Measurements from ENCODE around the gene TMEM163.

Gene TMEM163

GRCh38 chr2:134692499-134692898 lies 26.3 kb downstream of the TMEM163 start:
- H3K36me3 Mint-ChIP-seq (ENCODE audit: low read depth): no peaks in the 10 kb centered on the region
- no peak overlapping the region for H3K27ac Mint-ChIP-seq
- H3K4me3 Mint-ChIP-seq: no peak overlapping the region
- peaks cover 4% of the 10 kb centered on the region for H3K27me3 Mint-ChIP-seq
- H3K4me1 Mint-ChIP-seq (ENCODE audit: low read depth): no peaks in the 10 kb centered on the region
- no peak for DNase-seq
- H3K9me3 Mint-ChIP-seq: no peaks in the 10 kb centered on the region

- DNase-seq: no peak
- no peak overlapping the region for H3K27ac Mint-ChIP-seq
- no peaks in the 10 kb centered on the region for H3K36me3 Mint-ChIP-seq (ENCODE audit: low read depth)
- H3K4me1 Mint-ChIP-seq (ENCODE audit: low read depth): peaks cover 3% of the 10 kb centered on the region
- H3K9me3 Mint-ChIP-seq: no peaks in the 10 kb centered on the region
- peaks cover 4% of the 10 kb centered on the region for H3K27me3 Mint-ChIP-seq
- no peak overlapping the region for H3K4me3 Mint-ChIP-seq
Observed at GRCh38 chr2:134690629-134691215, 28.1 kb downstream of the TMEM163 start.

GRCh38 chr2:134689315-134689714 lies 29.5 kb downstream of the TMEM163 start:
- Mint-ChIP-seq H3K36me3 (ENCODE audit: low read depth) (no peaks in the 10 kb centered on the region), H3K9me3 (no peaks in the 10 kb centered on the region), H3K27ac (no peak overlapping the region), H3K4me3 (no peak overlapping the region), H3K4me1 (ENCODE audit: low read depth) (peaks cover 3% of the 10 kb centered on the region), H3K27me3 (peaks cover 4% of the 10 kb centered on the region)
- no peak for DNase-seq

GRCh38 chr2:134685967-134686366 lies 32.8 kb downstream of the TMEM163 start:
- Mint-ChIP-seq H3K9me3 (no peaks in the 10 kb centered on the region), H3K27me3 (peaks cover 10% of the 10 kb centered on the region), H3K4me1 (ENCODE audit: low read depth) (peaks cover 27% of the 10 kb centered on the region), H3K27ac (no peak overlapping the region), H3K4me3 (no peak overlapping the region), H3K36me3 (ENCODE audit: low read depth) (no peaks in the 10 kb centered on the region)
- no peak for DNase-seq

GRCh38 chr2:134683561-134684112 lies 35.2 kb downstream of the TMEM163 start:
- Mint-ChIP-seq H3K27me3 (peaks cover 13% of the 10 kb centered on the region), H3K9me3 (no peaks in the 10 kb centered on the region), H3K36me3 (ENCODE audit: low read depth) (no peaks in the 10 kb centered on the region), H3K4me1 (ENCODE audit: low read depth) (peaks cover 47% of the 10 kb centered on the region), H3K27ac (peak overlapping the region; percentile 12), H3K4me3 (no peak overlapping the region)
- DNase-seq: no peak

GRCh38 chr2:134682726-134683125 lies 36.1 kb downstream of the TMEM163 start:
- Mint-ChIP-seq H3K27ac (no peak overlapping the region), H3K36me3 (ENCODE audit: low read depth) (no peaks in the 10 kb centered on the region), H3K4me3 (no peak overlapping the region), H3K4me1 (ENCODE audit: low read depth) (peaks cover 54% of the 10 kb centered on the region), H3K9me3 (no peaks in the 10 kb centered on the region), H3K27me3 (peaks cover 13% of the 10 kb centered on the region)
- DNase-seq: no peak

- Mint-ChIP-seq H3K36me3 (ENCODE audit: low read depth) (no peaks in the 10 kb centered on the region), H3K4me3 (no peak overlapping the region), H3K27ac (no peak overlapping the region), H3K9me3 (no peaks in the 10 kb centered on the region), H3K27me3 (peaks cover 13% of the 10 kb centered on the region), H3K4me1 (ENCODE audit: low read depth) (peaks cover 64% of the 10 kb centered on the region)
- no peak for DNase-seq
Observed at GRCh38 chr2:134681201-134681600, 37.6 kb downstream of the TMEM163 start.

- Mint-ChIP-seq H3K27ac (no peak overlapping the region), H3K27me3 (peaks cover 13% of the 10 kb centered on the region), H3K9me3 (no peaks in the 10 kb centered on the region)
Observed at GRCh38 chr2:134679745-134680144, 39.1 kb downstream of the TMEM163 start.

GRCh38 chr2:134679294-134679693 lies 39.5 kb downstream of the TMEM163 start:
- no peak for DNase-seq
- Mint-ChIP-seq H3K27me3 (peaks cover 13% of the 10 kb centered on the region), H3K9me3 (no peaks in the 10 kb centered on the region), H3K4me1 (ENCODE audit: low read depth) (peaks cover 64% of the 10 kb centered on the region), H3K36me3 (ENCODE audit: low read depth) (no peaks in the 10 kb centered on the region), H3K27ac (no peak overlapping the region), H3K4me3 (no peak overlapping the region)

More at GRCh38 chr2:134679745-134680144, 39.1 kb downstream of the TMEM163 start:
- Mint-ChIP-seq H3K4me1 (ENCODE audit: low read depth) (peaks cover 64% of the 10 kb centered on the region), H3K36me3 (ENCODE audit: low read depth) (no peaks in the 10 kb centered on the region), H3K4me3 (no peak overlapping the region)
- DNase-seq: peak; percentile 42

GRCh38 chr2:134677856-134678756 lies 40.7 kb downstream of the TMEM163 start:
- no peak for DNase-seq
- no peaks in the 10 kb centered on the region for H3K36me3 Mint-ChIP-seq (ENCODE audit: low read depth)
- H3K4me1 Mint-ChIP-seq (ENCODE audit: low read depth): peaks cover 54% of the 10 kb centered on the region
- no peak overlapping the region for H3K4me3 Mint-ChIP-seq
- H3K9me3 Mint-ChIP-seq: no peaks in the 10 kb centered on the region
- peaks cover 13% of the 10 kb centered on the region for H3K27me3 Mint-ChIP-seq
- H3K27ac Mint-ChIP-seq: no peak overlapping the region

- Mint-ChIP-seq H3K4me1 (ENCODE audit: low read depth) (peaks cover 47% of the 10 kb centered on the region), H3K36me3 (ENCODE audit: low read depth) (no peaks in the 10 kb centered on the region), H3K27me3 (peaks cover 14% of the 10 kb centered on the region), H3K27ac (no peak overlapping the region), H3K4me3 (peak overlapping the region; percentile 38), H3K9me3 (no peaks in the 10 kb centered on the region)
- no peak for DNase-seq
Observed at GRCh38 chr2:134676960-134677359, 41.8 kb downstream of the TMEM163 start.

GRCh38 chr2:134675314-134675713 lies 43.5 kb downstream of the TMEM163 start:
- Mint-ChIP-seq H3K27ac (no peak overlapping the region), H3K27me3 (peaks cover 10% of the 10 kb centered on the region), H3K4me3 (no peak overlapping the region), H3K4me1 (ENCODE audit: low read depth) (peaks cover 50% of the 10 kb centered on the region), H3K36me3 (ENCODE audit: low read depth) (no peaks in the 10 kb centered on the region), H3K9me3 (no peaks in the 10 kb centered on the region)
- no peak for DNase-seq

- H3K9me3 Mint-ChIP-seq: no peaks in the 10 kb centered on the region
- DNase-seq: no peak
- H3K27ac Mint-ChIP-seq: no peak overlapping the region
- H3K4me1 Mint-ChIP-seq (ENCODE audit: low read depth): peaks cover 53% of the 10 kb centered on the region
- H3K36me3 Mint-ChIP-seq (ENCODE audit: low read depth): no peaks in the 10 kb centered on the region
- H3K27me3 Mint-ChIP-seq: peaks cover 10% of the 10 kb centered on the region
- H3K4me3 Mint-ChIP-seq: no peak overlapping the region
Observed at GRCh38 chr2:134674687-134675086, 44.1 kb downstream of the TMEM163 start.

- Mint-ChIP-seq H3K36me3 (ENCODE audit: low read depth) (no peaks in the 10 kb centered on the region), H3K4me1 (ENCODE audit: low read depth) (peaks cover 56% of the 10 kb centered on the region), H3K9me3 (no peaks in the 10 kb centered on the region), H3K27me3 (peaks cover 27% of the 10 kb centered on the region), H3K4me3 (no peak overlapping the region), H3K27ac (peak overlapping the region; percentile 50)
- DNase-seq: no peak
Observed at GRCh38 chr2:134671513-134671912, 47.3 kb downstream of the TMEM163 start.

- H3K9me3 Mint-ChIP-seq: no peaks in the 10 kb centered on the region
- peaks cover 60% of the 10 kb centered on the region for H3K4me1 Mint-ChIP-seq (ENCODE audit: low read depth)
- H3K36me3 Mint-ChIP-seq (ENCODE audit: low read depth): no peaks in the 10 kb centered on the region
- peaks cover 33% of the 10 kb centered on the region for H3K27me3 Mint-ChIP-seq
- no peak overlapping the region for H3K27ac Mint-ChIP-seq
- H3K4me3 Mint-ChIP-seq: no peak overlapping the region
- DNase-seq: peak; percentile 42
Observed at GRCh38 chr2:134670955-134671354, 47.8 kb downstream of the TMEM163 start.

All from activated T-cell treated with anti-CD3 and anti-CD28 coated beads, Interleukin-2, amount 50 U/mL, for 24 hours (primary cell).